CD4-positive, alpha-beta T cell treated with Interleukin-6 at 100 ng/mL for 8 hours (primary cell): Measurements from ENCODE around the gene PARD3.

Experiments
- DNase-seq: peaks from one replicate; pipeline ENCODE4 v3.0.0-alpha.2; 2020; ENCODE audit warnings: mixed read lengths, low spot score

Gene PARD3

DNA sequence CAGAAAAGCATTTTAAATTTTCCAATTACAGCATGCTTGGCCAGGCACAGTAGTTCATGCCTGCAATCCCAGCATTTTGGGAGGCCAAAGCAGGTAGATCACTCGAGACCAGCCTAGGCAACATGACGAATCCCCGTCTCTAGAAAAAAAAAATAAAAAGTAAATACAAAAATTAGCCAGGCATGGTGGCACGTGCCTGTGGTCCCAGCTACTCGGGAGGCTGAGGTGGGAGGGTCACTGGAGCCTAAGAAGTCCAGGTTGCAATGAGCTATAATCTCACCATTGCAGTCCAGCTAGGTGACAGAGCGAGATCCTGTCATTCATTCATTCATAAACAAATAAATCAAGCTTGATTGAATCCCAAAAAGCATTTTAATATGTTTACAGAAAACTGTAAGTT is 234.9 kb downstream of the PARD3 start:
- DNase-seq, result no peak

DNA sequence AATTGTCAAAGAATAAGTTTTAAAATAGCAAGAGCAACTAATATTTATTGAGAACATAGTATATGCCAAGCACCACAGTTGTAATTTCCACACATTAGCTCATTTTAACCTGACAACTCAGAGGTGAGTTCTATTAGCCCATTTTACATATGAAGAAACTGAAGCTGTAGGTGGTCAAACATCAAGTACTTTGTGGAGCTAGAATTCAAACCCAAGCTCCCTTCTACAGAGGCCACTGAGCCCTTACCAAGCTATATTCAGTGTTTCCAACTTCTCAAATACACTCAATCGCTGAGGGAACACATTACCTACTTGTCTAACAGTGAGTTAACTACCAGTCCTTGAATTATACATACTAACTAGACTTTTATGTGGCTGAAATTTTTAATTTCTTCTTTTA is 236.6 kb downstream of the PARD3 start:
- DNase-seq, result no peak

DNA sequence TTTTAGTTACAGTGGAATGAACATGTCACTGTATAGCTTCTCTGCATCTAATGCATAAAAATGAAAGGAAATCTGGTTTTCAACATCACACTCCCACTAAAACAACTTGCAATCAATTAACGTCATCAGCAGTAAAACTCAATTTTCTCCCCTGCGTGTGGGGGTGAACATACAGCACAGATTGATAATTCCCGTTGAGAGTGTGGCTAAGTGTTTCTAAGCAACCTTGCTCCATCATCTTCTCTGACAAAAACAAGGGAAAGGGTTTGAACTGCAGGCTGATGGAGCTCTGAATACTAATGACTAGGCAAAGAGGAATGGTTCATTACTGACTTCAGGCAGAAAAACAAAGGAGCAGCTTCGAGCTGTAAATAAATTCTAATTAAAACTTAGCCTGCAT is 238.3 kb downstream of the PARD3 start:
- DNase-seq, result no peak

DNA sequence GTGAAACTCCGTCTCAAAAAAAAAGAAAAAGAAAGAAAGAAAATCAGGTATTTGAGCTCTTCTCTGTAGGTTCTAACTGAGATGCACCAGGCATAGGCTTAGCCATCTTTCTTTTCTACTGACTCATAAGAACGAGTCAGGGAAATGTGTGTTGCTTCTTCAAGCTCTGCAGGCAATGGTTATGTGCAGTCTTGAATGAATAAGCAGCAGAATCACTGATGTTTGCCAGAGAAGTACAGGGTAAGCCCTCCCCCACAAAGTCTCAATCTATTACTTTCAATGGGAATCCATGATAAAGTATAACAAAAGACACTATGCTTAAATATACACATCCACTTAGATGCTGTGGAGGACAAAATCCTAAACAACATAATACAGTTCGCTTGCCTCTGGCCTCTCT is 239.2 kb downstream of the PARD3 start:
- DNase-seq, result no peak

DNA sequence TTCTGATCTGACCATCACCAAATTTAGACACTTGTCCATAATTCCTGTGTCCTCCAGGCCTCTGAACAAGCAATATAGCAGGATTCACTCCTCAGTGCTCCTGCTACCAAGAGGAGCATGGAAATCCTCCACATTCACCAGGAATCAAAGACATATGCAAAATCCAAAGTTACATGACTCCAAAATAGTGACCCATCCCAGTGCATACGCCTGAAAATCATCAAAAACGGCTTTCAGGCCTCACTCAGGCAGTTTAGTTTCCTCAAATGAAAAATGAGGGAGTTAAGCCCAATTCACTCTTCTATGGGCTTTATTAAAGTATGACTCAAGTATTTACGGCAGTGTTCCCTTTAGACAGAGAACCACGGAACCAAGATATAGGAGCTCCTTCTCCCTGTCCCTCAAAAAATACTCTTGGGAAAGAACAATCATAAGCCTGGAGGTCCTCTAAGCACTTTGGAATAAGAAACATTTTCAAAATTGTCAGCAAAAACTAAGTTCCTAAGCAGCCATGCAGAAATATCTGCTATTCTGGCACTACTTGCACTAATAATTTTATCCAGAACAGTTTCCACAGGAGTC is 240.7 kb downstream of the PARD3 start:
- DNase-seq, result no peak

DNA sequence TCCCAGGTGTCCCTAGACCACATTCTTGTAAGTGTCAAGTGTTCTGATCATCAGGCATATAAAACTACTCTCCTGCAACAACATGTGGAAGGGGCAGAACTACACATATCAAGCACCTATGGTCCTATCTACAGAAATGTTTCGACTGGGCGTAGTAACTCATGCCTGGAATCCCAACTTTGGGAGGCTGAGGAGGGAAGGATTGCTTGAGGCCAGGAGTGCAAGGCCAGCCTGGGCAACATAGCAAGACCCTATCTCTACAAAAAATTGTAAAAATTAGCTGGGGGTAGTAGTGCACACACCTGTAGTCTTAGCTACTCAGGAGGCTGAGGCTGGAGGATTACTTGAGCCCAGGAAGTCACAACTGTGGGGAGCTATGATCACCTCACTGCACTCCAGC is 244.2 kb downstream of the PARD3 start:
- DNase-seq, result no peak

DNA sequence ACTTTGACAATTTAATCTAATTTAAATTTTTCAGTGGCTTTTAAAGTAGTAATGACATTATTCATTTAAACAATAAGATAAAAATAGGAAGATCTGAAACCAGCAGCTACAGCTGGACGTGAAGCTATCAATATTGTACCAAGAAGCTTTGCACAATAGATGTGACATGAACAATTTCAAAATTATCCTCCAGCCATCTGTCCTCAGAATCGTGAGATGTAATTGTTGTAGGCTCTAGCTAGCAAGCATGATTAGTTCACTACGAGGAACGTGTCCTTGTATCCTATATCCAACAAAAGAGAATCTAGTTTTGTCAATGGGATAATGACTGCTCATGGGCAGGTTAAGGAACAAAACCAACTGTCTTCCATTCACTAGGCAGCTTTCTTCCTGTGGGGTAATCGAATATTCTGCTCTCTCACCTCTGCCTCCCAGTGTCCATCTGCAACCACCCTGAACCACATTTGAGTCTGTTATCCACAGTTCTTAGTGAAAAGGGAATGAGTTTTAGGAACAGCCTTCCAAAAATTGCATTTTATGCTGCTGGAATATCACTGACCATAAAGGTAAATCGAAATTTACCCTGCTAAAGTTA is 247.3 kb downstream of the PARD3 start:
- DNase-seq, result no peak

DNA sequence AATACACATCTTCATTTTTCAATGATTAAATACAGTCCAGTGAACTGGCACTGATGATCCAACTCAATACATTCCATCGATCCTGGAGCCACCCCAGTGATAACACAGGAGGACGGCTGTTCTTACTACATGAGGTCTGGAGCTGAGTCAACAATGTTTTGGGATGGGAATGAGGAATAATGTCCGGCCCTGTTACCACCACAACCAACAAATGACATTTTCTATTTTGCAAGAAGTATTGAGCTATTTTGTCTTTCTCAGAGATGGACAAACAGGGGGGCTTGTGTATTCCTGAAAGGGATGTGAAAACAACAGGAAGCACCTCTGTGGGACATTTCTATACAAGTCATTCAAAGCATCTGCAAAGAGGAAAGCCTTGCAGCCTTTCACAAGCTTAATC is 249.2 kb downstream of the PARD3 start:
- DNase-seq, result no peak

DNA sequence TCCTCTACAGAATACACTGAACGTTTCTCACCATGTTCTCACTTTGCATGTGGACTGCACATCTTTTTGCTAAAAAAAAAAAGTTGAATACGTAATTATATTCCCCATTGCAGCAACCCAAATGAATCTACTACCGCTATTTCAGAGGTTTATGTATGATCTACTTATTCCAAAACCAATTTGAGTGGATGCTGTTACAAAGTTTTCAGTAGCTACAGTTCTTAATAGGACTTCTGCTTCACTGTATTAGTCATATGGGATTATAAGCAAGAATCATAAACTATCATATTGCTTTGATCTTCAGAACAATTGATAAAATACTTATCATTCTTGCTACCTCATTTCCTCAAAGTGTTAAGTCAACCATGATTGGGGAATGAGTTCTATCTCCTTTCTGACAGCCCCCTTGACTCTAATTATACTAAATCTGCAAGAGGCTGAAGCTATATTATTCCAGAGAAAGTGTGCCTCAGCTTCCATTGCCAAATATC is 257.0 kb downstream of the PARD3 start:
- DNase-seq, result no peak

DNA sequence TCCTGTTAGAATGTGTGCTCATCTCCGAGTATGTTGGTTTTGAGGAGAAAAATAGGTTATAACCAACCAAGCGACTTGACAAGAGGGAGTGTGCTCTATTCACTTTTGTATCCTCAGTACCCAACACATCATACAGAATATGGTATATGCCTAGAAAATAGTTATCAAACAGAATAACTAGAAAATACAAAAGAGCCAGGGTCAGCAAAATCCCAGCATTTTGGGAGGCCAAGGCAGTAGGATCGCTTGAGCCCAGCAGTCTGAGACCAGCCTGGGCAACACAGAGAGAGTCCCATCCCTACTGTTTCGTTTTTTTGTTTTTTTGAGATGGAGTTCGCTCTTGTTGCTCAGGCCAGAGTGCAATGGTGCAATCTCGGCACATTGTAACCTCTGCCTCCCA is 257.9 kb downstream of the PARD3 start:
- DNase-seq, result no peak

DNA sequence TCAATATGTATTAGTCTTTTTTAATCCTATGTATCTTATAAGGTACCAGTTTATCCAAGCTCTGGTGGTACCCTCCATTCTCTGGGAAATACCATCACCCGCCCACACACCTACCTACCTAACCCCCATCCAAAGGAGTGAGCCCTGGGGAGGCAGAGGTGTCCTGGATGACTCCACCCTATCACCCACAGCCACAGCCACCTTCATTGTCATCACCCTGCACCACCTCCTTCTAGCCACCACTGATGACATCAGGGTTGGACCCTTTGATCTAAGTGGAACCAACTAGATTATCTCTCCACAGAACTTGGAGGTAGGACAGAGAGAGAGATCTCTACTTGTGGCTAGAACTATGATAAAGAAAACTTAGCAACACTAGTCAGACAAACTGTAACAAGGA is 259.4 kb downstream of the PARD3 start:
- DNase-seq, result no peak

DNA sequence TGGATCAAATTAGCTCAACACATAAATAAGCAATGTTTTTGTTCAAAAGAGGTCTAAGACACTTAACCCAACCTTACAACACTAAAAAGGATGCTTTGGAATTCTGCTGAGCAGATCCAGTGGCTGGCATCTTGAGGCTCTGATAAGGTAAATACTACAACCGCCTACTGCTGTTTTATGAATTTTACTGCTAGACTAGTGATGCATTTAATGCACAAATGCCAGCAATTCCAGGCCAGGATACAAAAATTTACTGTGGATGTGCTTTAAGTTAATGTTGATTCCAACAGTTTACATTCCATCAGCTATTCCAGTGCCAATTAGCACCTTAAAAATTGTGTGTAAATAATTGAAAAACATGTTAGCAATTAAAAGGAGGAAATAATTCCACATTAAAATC is 261.3 kb downstream of the PARD3 start:
- no peak for DNase-seq

DNA sequence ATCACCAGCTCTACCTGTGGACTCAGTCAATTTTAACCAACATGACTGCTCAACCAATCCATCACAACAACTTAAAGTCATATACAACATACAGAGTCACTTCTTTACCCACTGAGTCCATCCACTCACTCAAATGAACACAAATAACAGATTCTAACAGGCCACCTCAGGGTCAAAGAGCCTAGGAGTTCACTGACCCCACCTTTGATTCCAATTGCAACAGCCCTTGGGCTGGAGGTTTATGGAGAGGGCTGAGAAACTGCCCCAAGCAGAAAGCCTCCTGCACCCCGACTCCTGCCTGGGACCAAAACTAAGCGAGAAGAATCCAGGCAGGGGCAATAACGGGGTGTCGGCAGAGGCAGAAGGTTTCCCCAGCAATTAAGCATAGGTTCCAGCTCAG is 263.8 kb downstream of the PARD3 start:
- no peak for DNase-seq

DNA sequence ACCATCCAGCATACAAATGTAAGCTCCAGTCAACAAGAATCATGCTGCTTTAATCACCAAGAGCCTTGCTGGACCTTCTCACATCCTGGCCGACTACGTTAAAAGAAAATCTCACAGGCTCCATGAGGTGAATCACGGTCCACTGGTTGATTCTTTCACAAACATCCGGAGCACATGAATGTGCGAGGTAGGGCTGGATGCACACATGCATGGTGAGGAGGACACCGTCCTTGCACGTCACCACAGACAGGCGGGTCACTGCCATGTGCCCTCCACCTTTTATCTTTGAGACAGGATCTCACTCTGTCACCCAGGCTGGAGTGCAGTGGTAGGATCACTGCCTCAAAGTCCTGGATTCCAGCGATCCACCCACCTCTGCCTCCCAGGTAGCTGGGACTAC is 265.1 kb downstream of the PARD3 start:
- no peak for DNase-seq

DNA sequence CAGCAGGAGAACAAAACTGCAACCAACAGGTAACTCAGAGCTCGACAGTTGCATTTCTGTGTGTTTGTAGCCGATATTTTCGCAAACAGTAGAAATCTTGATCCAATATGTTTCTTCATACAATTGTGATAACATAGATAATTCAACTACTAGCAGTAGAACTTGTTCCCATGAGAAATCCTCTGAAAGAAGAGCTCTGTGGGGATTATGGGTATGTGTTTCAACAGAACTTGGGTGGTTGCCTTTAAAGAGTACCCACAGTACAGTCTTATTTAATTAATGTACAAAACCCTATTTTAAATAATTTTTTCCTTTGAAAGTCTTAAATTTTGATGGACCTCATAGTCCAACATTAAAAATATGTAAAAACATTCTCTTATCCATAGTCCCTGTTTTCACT is 266.1 kb downstream of the PARD3 start:
- DNase-seq, result no peak

DNA sequence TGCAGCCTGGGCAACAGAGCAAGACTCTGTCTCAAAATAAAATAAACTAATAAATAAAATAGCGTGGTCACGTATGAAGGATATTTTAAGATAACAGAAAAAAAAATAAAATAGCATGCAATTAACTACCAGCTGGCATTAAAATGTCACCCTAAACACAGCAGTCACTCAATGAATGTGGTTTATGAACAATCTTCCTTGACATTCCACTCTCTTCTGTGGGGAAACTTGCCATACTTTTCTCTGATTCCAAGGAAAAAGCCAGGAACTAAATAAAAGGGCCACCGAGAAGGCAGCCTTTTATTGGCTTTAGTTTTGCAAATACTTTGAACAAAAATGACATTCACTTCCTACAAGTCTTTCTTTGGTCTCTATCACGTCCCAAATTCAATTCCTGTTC is 266.6 kb downstream of the PARD3 start:
- no peak for DNase-seq

DNA sequence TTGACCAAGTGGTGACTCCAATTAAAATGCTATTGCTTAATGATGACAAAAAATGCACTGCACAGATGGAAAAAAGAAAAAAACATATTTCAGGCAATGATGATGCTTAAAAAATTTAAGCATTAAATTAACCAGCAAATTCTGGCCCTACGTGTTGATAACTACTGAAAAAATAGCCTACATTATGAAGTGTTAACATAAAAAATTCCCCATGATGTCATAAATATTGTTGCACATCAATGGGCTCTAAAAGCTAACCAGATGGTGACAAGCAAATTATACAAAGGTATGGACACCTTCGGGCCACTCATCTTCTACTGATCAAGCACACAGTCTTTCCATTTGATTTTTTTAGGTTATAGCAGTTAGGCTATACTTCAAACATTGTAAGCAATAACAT is 267.4 kb downstream of the PARD3 start:
- no peak for DNase-seq

DNA sequence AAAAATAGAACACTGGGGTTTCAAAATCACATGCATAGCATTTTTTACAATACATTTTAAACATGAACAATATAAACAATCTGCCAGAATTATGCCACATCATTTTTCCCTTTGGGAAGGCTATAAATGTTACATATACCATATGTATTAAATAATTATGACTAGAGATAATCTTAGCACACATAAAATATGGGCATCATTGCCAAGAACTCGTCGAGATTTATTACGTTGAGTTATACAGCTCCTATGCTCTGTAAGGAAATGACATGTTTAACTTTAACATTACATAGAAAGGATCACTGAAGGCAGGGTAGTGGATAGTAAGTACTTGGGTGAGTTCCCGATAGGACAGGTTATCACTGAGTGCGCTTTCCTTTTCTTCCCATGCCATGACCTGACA is 267.8 kb downstream of the PARD3 start:
- no peak for DNase-seq

DNA sequence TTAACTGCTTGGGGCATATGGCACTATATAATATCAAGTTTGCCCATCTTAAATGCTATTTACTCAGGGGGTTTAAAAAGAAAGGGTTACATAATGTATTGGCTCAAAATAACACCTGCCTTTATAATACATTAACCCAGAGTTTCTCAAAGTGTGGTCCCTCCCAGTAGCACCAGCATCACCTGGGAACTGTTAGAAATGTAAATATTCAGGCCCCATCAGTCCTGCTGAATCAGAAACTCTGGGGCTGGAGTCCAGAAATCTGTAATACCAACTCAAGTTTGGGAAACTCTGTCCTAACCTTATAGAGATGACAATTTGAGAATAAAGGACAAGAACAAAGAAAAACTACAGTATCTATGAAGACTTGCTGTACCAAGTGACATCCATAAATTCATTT is 270.7 kb downstream of the PARD3 start:
- DNase-seq, result no peak

DNA sequence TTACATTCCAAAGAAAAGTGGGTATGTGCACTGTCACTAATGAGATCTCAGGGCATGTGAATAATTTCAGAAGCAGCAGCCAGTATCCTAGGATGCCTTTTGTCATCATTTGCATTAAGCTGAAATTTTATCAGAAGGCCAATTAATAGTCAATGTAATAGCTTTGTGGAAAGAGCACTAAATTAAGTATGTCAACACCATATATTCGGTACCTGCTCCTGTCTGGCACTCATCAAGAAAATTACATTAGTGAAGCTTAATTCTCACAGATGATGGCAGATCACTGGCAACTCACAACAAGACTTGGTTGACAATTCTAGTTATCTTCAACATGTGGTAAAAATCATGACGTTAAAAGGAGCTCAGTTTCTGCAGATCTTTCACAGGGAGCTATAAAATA is 271.4 kb downstream of the PARD3 start:
- no peak for DNase-seq

DNA sequence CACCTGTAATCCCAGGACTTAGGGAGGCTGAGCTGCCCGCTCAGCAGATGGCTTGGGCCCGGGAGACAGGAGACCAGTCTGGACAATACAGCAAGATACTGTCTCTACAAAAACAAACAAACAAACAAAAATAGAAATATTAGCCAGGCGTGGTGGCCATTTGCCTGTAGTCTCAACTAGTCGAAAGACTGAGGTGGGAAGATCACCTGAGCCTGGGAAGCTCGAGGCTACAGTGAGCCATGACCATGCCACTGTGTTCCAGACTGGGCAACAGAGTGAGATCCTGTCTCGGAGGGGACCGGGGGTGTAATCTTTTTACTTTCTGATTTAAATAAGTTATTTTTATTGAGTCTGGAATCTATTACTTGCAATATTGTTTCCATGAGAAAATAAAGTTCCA is 274.6 kb downstream of the PARD3 start:
- no peak for DNase-seq

DNA sequence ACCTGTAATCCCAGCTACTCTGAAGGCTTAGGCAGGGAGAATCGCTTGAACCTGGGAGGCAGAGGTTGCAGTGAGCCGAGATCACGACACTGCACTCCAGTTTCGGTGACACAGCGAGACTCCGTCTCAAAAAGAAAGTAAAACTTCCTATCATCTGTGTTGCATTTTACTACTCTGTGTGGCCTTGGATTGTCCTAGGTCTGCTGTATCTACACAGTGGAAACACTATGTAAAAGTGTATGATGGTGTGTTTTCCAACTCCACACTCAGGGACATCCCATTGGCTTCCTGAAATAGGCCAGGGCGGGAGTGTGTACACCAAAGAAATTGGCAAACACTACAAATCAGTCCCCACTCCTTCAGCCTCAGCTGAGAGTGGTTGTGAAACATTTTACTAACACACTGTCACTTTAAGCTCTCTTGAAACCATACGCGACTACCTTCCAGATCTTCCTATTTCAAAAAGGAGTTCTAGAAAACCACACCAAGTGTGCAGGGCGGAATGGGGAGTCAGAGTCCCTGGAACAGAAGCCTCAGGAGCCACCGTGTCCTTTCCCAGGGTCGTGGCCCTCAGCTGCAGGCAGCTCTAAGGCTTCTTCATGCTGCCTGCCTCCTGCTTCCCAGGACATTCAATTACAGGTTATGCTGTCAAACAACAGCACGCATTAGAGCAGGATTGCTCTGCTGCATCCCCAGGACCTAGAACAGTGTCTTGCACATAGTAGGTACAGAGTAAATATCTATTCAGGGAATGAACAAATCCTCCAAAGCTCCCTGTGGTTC is 275.4 kb downstream of the PARD3 start:
- no peak for DNase-seq

DNA sequence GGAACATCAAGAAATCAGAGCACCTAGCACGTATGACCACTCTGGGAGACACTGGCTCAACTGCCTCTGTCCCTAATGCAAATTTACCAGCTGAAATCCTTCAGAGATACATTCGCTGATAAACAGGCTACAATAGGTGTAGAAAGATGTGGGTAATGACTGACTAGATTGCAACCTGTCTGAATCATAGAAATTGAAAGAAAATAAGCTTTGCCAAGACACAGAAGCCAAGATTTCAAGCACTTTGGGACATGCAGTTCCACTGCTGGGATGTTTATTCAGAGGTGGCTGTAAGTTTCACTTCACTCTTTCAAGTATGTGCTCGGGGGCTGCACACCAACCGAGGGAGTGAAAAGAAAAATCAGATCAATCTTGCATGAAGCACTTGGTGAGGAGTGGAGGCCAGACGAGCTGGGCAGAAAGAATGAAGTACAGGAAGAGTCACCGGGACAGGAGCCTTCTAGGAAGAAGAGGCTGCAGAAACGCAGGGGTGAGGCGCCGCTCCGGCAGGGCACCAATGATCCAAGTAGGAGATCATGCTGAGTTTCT is 276.7 kb downstream of the PARD3 start:
- DNase-seq, result no peak
